KMS-11 (cell line): Measurements from ENCODE around the gene CDK6.

Experiments
- H2AFZ ChIP-seq: fragments of 200-600 bp; sonication (generic); 2 replicates; pipeline ENCODE4 v1.6.1; 2016; ENCODE audit warnings: antibody characterized with exemption, mixed run types, low read depth
- H3K27ac ChIP-seq: fragments of 200-600 bp; sonication (generic); 2 replicates; pipeline ENCODE4 v1.6.1; 2016; ENCODE audit warnings: mild to moderate bottlenecking, mixed run types
- H3K27me3 ChIP-seq: fragments of 200-600 bp; sonication (generic); 2 replicates; pipeline ENCODE4 v1.6.1; 2017; ENCODE audit warnings: mild to moderate bottlenecking, low read depth, mixed run types, moderate library complexity; ENCODE audit not compliant: insufficient read depth
- H3K36me3 ChIP-seq: fragments of 200-600 bp; sonication (generic); 2 replicates; pipeline ENCODE4 v1.6.1; 2017; ENCODE audit warnings: mild to moderate bottlenecking, mixed run types; ENCODE audit not compliant: insufficient read depth
- H3K4me1 ChIP-seq: fragments of 200-600 bp; sonication (generic); 2 replicates; pipeline ENCODE4 v1.6.1; 2016; ENCODE audit warnings: mild to moderate bottlenecking, low read depth, mixed run types; ENCODE audit not compliant: poor library complexity, severe bottlenecking
- H3K4me2 ChIP-seq: fragments of 200-600 bp; sonication (generic); 2 replicates; pipeline ENCODE4 v1.7.0; 2016; ENCODE audit warnings: mild to moderate bottlenecking, mixed run types
- H3K4me3 ChIP-seq: fragments of 200-600 bp; sonication (generic); IDR thresholded peaks from 2 replicates; pipeline ENCODE4 v1.6.1; 2017; ENCODE audit warnings: low read depth, low read length, mixed read lengths; ENCODE audit not compliant: insufficient read depth
- H3K79me2 ChIP-seq: fragments of 200-600 bp; sonication (generic); 2 replicates; pipeline ENCODE4 v1.6.1; 2016; ENCODE audit warnings: low read depth, mixed run types; ENCODE audit not compliant: insufficient read depth
- H3K9ac ChIP-seq: fragments of 200-600 bp; sonication (generic); 2 replicates; pipeline ENCODE4 v1.6.1; 2016; ENCODE audit warnings: mild to moderate bottlenecking, mixed run types
- H4K20me1 ChIP-seq: fragments of 200-600 bp; sonication (generic); 2 replicates; pipeline ENCODE4 v1.6.1; 2016; ENCODE audit warnings: mild to moderate bottlenecking, mixed run types; ENCODE audit not compliant: insufficient read depth
- CTCF ChIP-seq: fragments of 200-600 bp; sonication (generic); conservative IDR thresholded peaks from 2 replicates; pipeline ENCODE4 v1.6.1; 2017; ENCODE audit warnings: low read depth, mild to moderate bottlenecking, antibody characterized with exemption, low read length, moderate library complexity, mixed read lengths

CDK6 gene

GRCh38 chr7:92850516-92850915, 14.1 kb upstream of the CDK6 start:
- H3K4me1 ChIP-seq, result peaks cover 12% of the 10 kb centered on the region
- H4K20me1 ChIP-seq, result no peaks in the 10 kb centered on the region
- H3K27me3 ChIP-seq, result no peaks in the 10 kb centered on the region
- H3K9ac ChIP-seq, result no peak overlapping the region
- H2AFZ ChIP-seq, result no peak overlapping the region
- no peak overlapping the region for H3K4me2 ChIP-seq
- no peak overlapping the region for H3K4me3 ChIP-seq
- no peaks in the 10 kb centered on the region for H3K79me2 ChIP-seq
- H3K36me3 ChIP-seq, result no peaks in the 10 kb centered on the region
- no peak overlapping the region for H3K27ac ChIP-seq
- TF ChIP-seq CTCF, result no peak

GRCh38 chr7:92849322-92849721, 12.9 kb upstream of the CDK6 start:
- no peak overlapping the region for H3K4me2 ChIP-seq
- no peaks in the 10 kb centered on the region for H3K27me3 ChIP-seq
- no peak overlapping the region for H3K27ac ChIP-seq
- no peaks in the 10 kb centered on the region for H3K4me1 ChIP-seq
- no peaks in the 10 kb centered on the region for H4K20me1 ChIP-seq
- no peaks in the 10 kb centered on the region for H3K79me2 ChIP-seq
- H2AFZ ChIP-seq, result no peak overlapping the region
- no peaks in the 10 kb centered on the region for H3K36me3 ChIP-seq
- no peak overlapping the region for H3K9ac ChIP-seq
- no peak overlapping the region for H3K4me3 ChIP-seq
- TF ChIP-seq CTCF, result no peak

GRCh38 chr7:92848851-92849250, 12.5 kb upstream of the CDK6 start:
- H3K4me3 ChIP-seq, result no peak overlapping the region
- no peak overlapping the region for H2AFZ ChIP-seq
- no peaks in the 10 kb centered on the region for H4K20me1 ChIP-seq
- no peak overlapping the region for H3K9ac ChIP-seq
- no peaks in the 10 kb centered on the region for H3K27me3 ChIP-seq
- no peaks in the 10 kb centered on the region for H3K79me2 ChIP-seq
- H3K27ac ChIP-seq, result no peak overlapping the region
- H3K4me1 ChIP-seq, result no peaks in the 10 kb centered on the region
- no peaks in the 10 kb centered on the region for H3K36me3 ChIP-seq
- no peak overlapping the region for H3K4me2 ChIP-seq
- no peak for TF ChIP-seq CTCF

- Histone ChIP-seq H3K4me2 (no peak overlapping the region), H3K27me3 (no peaks in the 10 kb centered on the region), H4K20me1 (no peaks in the 10 kb centered on the region), H3K36me3 (no peaks in the 10 kb centered on the region), H3K79me2 (no peaks in the 10 kb centered on the region), H2AFZ (no peak overlapping the region), H3K4me1 (no peaks in the 10 kb centered on the region), H3K4me3 (no peak overlapping the region), H3K9ac (no peak overlapping the region), H3K27ac (no peak overlapping the region)
- TF ChIP-seq CTCF, result no peak
Measured at GRCh38 chr7:92848441-92848840, 12.1 kb upstream of the CDK6 start.

- Histone ChIP-seq H3K4me1 (no peaks in the 10 kb centered on the region), H4K20me1 (no peaks in the 10 kb centered on the region), H3K79me2 (no peaks in the 10 kb centered on the region), H3K27ac (no peak overlapping the region), H3K4me3 (no peak overlapping the region), H3K36me3 (no peaks in the 10 kb centered on the region), H3K9ac (no peak overlapping the region), H3K27me3 (no peaks in the 10 kb centered on the region), H2AFZ (no peak overlapping the region), H3K4me2 (no peak overlapping the region)
- no peak for TF ChIP-seq CTCF
Measured at GRCh38 chr7:92847305-92847704, 10.9 kb upstream of the CDK6 start.
